Trophoblast cell (in vitro differentiated cells and primary cell): ENCODE results near the gene GSK3B.
A peak's percentile ranks its signal among the peaks of the same experiment; 100 is the strongest.
"Not testable (repeated sequence)": the region's sequence is repeated elsewhere in the genome, so short reads cannot be mapped to it uniquely, and the experiment has no call there.

Experiments
- DNase-seq, 2 donors: peaks; one replicate each; pipeline ENCODE4 v3.0.0-alpha.2; 2016
- H2AFZ ChIP-seq: 2 replicates; pipeline ENCODE4 v1.6.1; 2013; ENCODE audit warnings: low read length, moderate library complexity, mild to moderate bottlenecking; ENCODE audit not compliant: insufficient read depth, poor library complexity
- H2AK5ac ChIP-seq: 2 replicates; pipeline ENCODE4 v1.6.1; 2013; ENCODE audit warnings: mild to moderate bottlenecking, low read length
- H2BK120ac ChIP-seq: 2 replicates; pipeline ENCODE4 v1.6.1; 2013; ENCODE audit warnings: low read length, mild to moderate bottlenecking, moderate library complexity; ENCODE audit not compliant: insufficient read depth, poor library complexity
- H2BK12ac ChIP-seq: 2 replicates; pipeline ENCODE4 v1.6.1; 2013; ENCODE audit warnings: mild to moderate bottlenecking, low read length, moderate library complexity
- H2BK5ac ChIP-seq: 2 replicates; pipeline ENCODE4 v1.6.1; 2013; ENCODE audit warnings: low read length, low read depth, moderate library complexity, mild to moderate bottlenecking; ENCODE audit not compliant: poor library complexity
- H3K14ac ChIP-seq: 2 replicates; pipeline ENCODE4 v1.6.1; 2013; ENCODE audit warnings: mild to moderate bottlenecking, low read length
- H3K18ac ChIP-seq: 2 replicates; pipeline ENCODE4 v1.6.1; 2013; ENCODE audit warnings: mild to moderate bottlenecking, low read length
- H3K23ac ChIP-seq: 2 replicates; pipeline ENCODE4 v1.6.1; 2013; ENCODE audit warnings: low read length
- H3K27ac ChIP-seq: 2 replicates; pipeline ENCODE4 v1.5.1; 2013; ENCODE audit warnings: low read depth, mild to moderate bottlenecking, inconsistent platforms, low read length, moderate library complexity
- H3K27me3 ChIP-seq: 2 replicates; pipeline ENCODE4 v1.6.1; 2013; ENCODE audit warnings: inconsistent platforms, mild to moderate bottlenecking, low read length, moderate library complexity; ENCODE audit not compliant: insufficient read depth
- H3K36me3 ChIP-seq, 2 experiments: 1 replicate in 1 of 2; 2 replicates in 1 of 2; pipeline ENCODE4 v1.6.1; 2013; ENCODE audit warnings: low read length in 2 of 2, mild to moderate bottlenecking in 2 of 2, moderate library complexity in 1 of 2; ENCODE audit not compliant: insufficient read depth in 2 of 2, control insufficient read depth in 1 of 2
- H3K4ac ChIP-seq: 2 replicates; pipeline ENCODE4 v1.6.1; 2013; ENCODE audit warnings: low read depth, mild to moderate bottlenecking, low read length, moderate library complexity
- H3K4me1 ChIP-seq, 2 experiments: 1 replicate in 1 of 2; 2 replicates in 1 of 2; pipeline ENCODE4 v1.6.1; 2013; ENCODE audit warnings: low read length in 2 of 2, mild to moderate bottlenecking in 2 of 2, moderate library complexity in 1 of 2; ENCODE audit not compliant: insufficient read depth in 2 of 2, control insufficient read depth in 1 of 2
- H3K4me2 ChIP-seq: 2 replicates; pipeline ENCODE4 v1.6.1; 2013; ENCODE audit warnings: inconsistent platforms, mild to moderate bottlenecking, low read length, moderate library complexity
- H3K4me3 ChIP-seq: 2 replicates; pipeline ENCODE4 v1.5.1; 2013; ENCODE audit warnings: mild to moderate bottlenecking, low read depth, low read length, inconsistent platforms
- H3K79me1 ChIP-seq: one replicate; pipeline ENCODE4 v1.6.1; 2013; ENCODE audit warnings: low read length
- H3K79me2 ChIP-seq: 2 replicates; pipeline ENCODE4 v1.6.1; 2013; ENCODE audit warnings: low read length, mild to moderate bottlenecking; ENCODE audit not compliant: control insufficient read depth, insufficient read depth, poor library complexity
- H3K9ac ChIP-seq: 2 replicates; pipeline ENCODE4 v1.6.1; 2013; ENCODE audit warnings: mild to moderate bottlenecking, low read length
- H3K9me3 ChIP-seq: 2 replicates; pipeline ENCODE4 v1.6.1; 2013; ENCODE audit warnings: low read depth, mild to moderate bottlenecking, control low read depth, inconsistent platforms, low read length; ENCODE audit not compliant: insufficient read depth
- H4K12ac ChIP-seq: 2 replicates; pipeline ENCODE4 v1.6.1; 2013; ENCODE audit warnings: low read depth, mild to moderate bottlenecking, low read length, moderate library complexity
- H4K8ac ChIP-seq: 2 replicates; pipeline ENCODE4 v1.6.1; 2013; ENCODE audit warnings: low read depth, mild to moderate bottlenecking, low read length, moderate library complexity
- H4K91ac ChIP-seq: one replicate; pipeline ENCODE4 v1.6.1; 2013; ENCODE audit warnings: low read depth, mild to moderate bottlenecking, low read length, moderate library complexity
- WGBS: extraction: QIAGEN DNeasy Blood & Tissue Kit; methylation state at CpG from one replicate; pipeline ENCODE4 v1.1.7; 2013; ENCODE audit warnings: missing lambda C conversion rate; ENCODE audit not compliant: insufficient read length, insufficient coverage; ENCODE audit errors: extremely low coverage; 5-methylcytosine and 5-hydroxymethylcytosine counted together

GSK3B gene

DNA sequence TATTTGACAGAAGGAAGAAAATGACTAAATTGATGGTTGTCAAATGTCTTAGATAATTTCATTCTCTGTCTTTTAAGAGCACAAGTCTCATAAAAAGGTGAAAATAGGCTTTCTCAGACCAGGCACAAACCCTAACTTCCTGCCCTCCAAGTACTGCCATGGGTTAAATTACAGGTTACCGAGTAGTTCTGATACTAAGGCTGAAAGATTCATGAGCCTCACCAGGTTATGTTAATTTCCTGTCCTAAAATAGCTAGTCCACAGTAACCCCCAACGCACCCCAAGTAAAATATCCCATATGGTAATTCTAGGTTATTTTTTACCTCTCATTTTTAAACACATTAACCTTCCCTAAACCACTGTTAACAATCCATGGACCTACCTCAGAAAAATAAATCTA, 42.0 kb downstream of the GSK3B start:
- Histone ChIP-seq H3K18ac (no peak overlapping the region), H3K79me2 (peaks cover 11% of the 10 kb centered on the region), H4K8ac (no peak overlapping the region), H3K4me3 (no peak overlapping the region), H3K23ac (no peak overlapping the region), H3K4me1 (peaks cover 0 to 2% of the 10 kb centered on the region in 2 experiments), H4K91ac (no peak overlapping the region), H2BK120ac (no peak overlapping the region), H3K4me2 (no peak overlapping the region), H3K27ac (no peak overlapping the region), H3K9me3 (no peaks in the 10 kb centered on the region), H3K14ac (no peak overlapping the region), H2BK5ac (no peak overlapping the region), H2BK12ac (no peak overlapping the region), H2AFZ (no peak overlapping the region), H4K12ac (no peak overlapping the region), H3K4ac (peak overlapping the region; percentile 46), H3K36me3 (no peaks in the 10 kb centered on the region), H3K27me3 (no peaks in the 10 kb centered on the region), H3K9ac (no peak overlapping the region), H2AK5ac (no peak overlapping the region), H3K79me1 (no peaks in the 10 kb centered on the region)
- no CpG with 5 or more reads among the region's 2 CpGs for whole genome bisulfite sequencing
- no peak for DNase-seq

DNA sequence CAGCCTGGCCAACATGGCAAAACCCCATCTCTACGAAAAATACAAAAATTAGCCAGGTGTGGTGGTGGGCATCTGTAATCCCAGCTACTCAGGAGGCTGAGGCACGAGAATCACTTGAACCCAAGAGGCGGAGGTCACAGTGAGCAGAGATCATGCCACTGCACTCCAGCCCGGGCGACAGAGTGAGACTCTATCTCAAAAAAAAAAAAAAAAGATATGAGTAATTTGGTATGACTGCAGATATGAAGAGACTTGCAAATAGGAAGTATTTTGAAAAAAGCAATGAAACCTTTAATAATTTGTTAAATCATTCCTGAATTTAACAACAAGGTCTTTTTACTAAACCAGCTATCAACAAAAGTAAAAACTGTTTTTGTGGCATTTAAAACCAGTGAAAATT, 42.7 kb downstream of the GSK3B start:
- H2BK120ac ChIP-seq, H3K79me2 ChIP-seq, H2BK5ac ChIP-seq, H3K23ac ChIP-seq, H3K36me3 ChIP-seq, H2BK12ac ChIP-seq, H3K79me1 ChIP-seq, H3K27ac ChIP-seq, H3K18ac ChIP-seq, H3K9ac ChIP-seq, H3K27me3 ChIP-seq, H3K9me3 ChIP-seq, H3K4me2 ChIP-seq, H4K91ac ChIP-seq, H4K8ac ChIP-seq, H2AK5ac ChIP-seq, H4K12ac ChIP-seq, H3K4me1 ChIP-seq, H3K14ac ChIP-seq, H3K4me3 ChIP-seq, H3K4ac ChIP-seq, H2AFZ ChIP-seq: not testable (repeated sequence)
- WGBS, result no CpG with 5 or more reads among the region's 5 CpGs
- DNase-seq, result peak in 1 of 2 donors; percentile 21

DNA sequence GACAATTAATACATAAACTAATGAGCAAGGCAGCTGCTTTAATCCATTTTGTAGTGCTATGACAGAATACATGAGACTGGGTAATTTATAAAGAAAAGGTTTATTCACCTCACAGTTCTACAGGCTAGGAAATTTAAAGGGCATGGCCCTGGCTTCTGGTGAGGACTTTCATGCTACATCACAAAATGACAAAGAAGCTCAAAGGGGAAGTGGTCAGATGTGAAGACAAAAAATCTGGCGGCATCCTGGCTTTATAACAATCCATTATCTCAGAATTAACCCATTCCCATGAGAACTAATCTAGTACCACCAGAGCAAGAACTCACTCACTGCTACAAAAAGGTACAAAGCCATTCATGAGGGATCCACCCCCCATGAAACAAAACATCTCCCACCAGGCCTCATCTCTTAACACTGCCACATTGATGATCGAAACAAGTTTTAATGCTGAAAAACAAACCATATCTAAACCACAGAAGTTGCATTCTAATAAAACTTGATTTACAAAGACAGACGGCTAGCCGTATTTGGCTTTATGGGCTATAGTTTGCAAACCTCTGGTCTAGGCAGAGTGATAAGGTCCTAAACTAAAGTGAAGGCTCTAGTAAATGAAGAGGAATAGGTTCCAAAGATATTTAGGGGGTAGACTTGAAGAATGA, 44.2 kb downstream of the GSK3B start:
- H3K27ac ChIP-seq, result no peak overlapping the region
- WGBS, result no CpG with 5 or more reads among the region's 4 CpGs
- peaks cover 2% of the 10 kb centered on the region in 2 experiments for H3K36me3 ChIP-seq
- H3K9ac ChIP-seq, result no peak overlapping the region
- H2BK12ac ChIP-seq, result no peak overlapping the region
- H3K79me1 ChIP-seq, result no peaks in the 10 kb centered on the region
- no peak overlapping the region for H4K8ac ChIP-seq
- no peak overlapping the region for H2BK120ac ChIP-seq
- H3K14ac ChIP-seq, result no peak overlapping the region
- H2AFZ ChIP-seq, result no peak overlapping the region
- no peak overlapping the region for H2AK5ac ChIP-seq
- no peaks in the 10 kb centered on the region for H3K9me3 ChIP-seq
- H2BK5ac ChIP-seq, result no peak overlapping the region
- H3K4me3 ChIP-seq, result no peak overlapping the region
- peak overlapping the region; percentile 75 for H3K4ac ChIP-seq
- H3K4me1 ChIP-seq, result peaks cover 0 to 2% of the 10 kb centered on the region in 2 experiments
- no peak overlapping the region for H3K18ac ChIP-seq
- H3K27me3 ChIP-seq, result no peaks in the 10 kb centered on the region
- peaks cover 6% of the 10 kb centered on the region for H3K79me2 ChIP-seq
- DNase-seq, result no peak
- no peak overlapping the region for H4K91ac ChIP-seq
- no peak overlapping the region for H3K4me2 ChIP-seq
- no peak overlapping the region for H4K12ac ChIP-seq
- no peak overlapping the region for H3K23ac ChIP-seq

DNA sequence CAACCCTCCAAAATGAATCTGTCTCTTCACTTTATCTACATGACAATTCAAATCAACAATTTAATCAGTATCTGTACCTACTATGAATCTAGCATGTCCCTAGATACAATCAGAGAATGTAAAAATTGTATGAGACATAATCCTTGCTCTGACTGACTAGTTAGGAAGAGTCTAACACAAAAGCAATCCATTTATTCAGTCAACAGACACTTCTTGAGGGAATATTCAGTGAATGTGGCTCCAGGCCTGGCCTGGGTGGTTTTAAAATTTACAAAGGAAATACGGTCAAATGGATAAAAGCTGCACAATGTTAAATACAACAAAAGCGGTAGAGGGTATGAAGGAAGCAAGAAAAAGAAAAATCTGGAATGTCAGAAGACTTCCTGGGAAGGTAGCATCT, 45.2 kb downstream of the GSK3B start:
- Histone ChIP-seq H3K9ac (no peak overlapping the region), H2BK120ac (no peak overlapping the region), H3K23ac (no peak overlapping the region), H2BK5ac (no peak overlapping the region), H3K79me2 (peaks cover 6% of the 10 kb centered on the region), H3K18ac (no peak overlapping the region), H4K91ac (no peak overlapping the region), H3K36me3 (peaks cover 2% of the 10 kb centered on the region in 2 experiments), H3K14ac (no peak overlapping the region), H3K4ac (no peak overlapping the region), H3K9me3 (no peaks in the 10 kb centered on the region), H3K27ac (no peak overlapping the region), H3K4me3 (no peak overlapping the region), H2AK5ac (no peak overlapping the region), H2AFZ (no peak overlapping the region), H3K27me3 (no peaks in the 10 kb centered on the region), H2BK12ac (no peak overlapping the region), H3K4me2 (no peak overlapping the region), H4K12ac (no peak overlapping the region), H3K79me1 (no peaks in the 10 kb centered on the region), H3K4me1 (peaks cover 0 to 2% of the 10 kb centered on the region in 2 experiments), H4K8ac (no peak overlapping the region)
- peak in 1 of 2 donors; percentile 26 for DNase-seq
- WGBS, result no CpG with 5 or more reads among the region's 2 CpGs
